GM18507 (cell line): ENCODE data around the gene KLHL15.
"Not testable (repeated sequence)": the region's sequence is repeated elsewhere in the genome, so short reads cannot be mapped to it uniquely, and the experiment has no call there.

Experiments
- DNase-seq: peaks from one replicate; pipeline ENCODE4 v3.0.0; 2011; ENCODE audit warnings: low read depth; ENCODE audit not compliant: insufficient read length; ENCODE audit errors: extremely low spot score
- FAIRE-seq: peaks from 2 replicates; lab custom pipeline; 2011; peaks lifted over from hg19 to GRCh38; lab: Jason Lieb, UNC

KLHL15 gene

GRCh38 chrX:24019448-24019847, 7.5 kb downstream of the KLHL15 start:
- no peak for FAIRE-seq
- no peak for DNase-seq

GRCh38 chrX:24018809-24019208, 8.2 kb downstream of the KLHL15 start:
- DNase-seq (no peak), FAIRE-seq (no peak)

- DNase-seq: no peak
These were observed 9.3 kb downstream of the KLHL15 start for GRCh38 chrX:24017674-24018073.

GRCh38 chrX:24014388-24015018, 12.5 kb downstream of the KLHL15 start:
- FAIRE-seq: peak; percentile 93
- no peak for DNase-seq

More at GRCh38 chrX:24017674-24018073, 9.3 kb downstream of the KLHL15 start:
- no peak for FAIRE-seq

- no peak for FAIRE-seq
- no peak for DNase-seq
These were observed 14.7 kb downstream of the KLHL15 start for GRCh38 chrX:24012266-24012665.

- FAIRE-seq: no peak
- no peak for DNase-seq
These were observed 21.1 kb downstream of the KLHL15 start for GRCh38 chrX:24005867-24006266.

- DNase-seq (no peak), FAIRE-seq (peak; percentile 53)
These were observed 22.0 kb downstream of the KLHL15 start for GRCh38 chrX:24005028-24005427.

GRCh38 chrX:24002792-24003191, 24.2 kb downstream of the KLHL15 start:
- FAIRE-seq: no peak
- DNase-seq: no peak

- DNase-seq (peak; percentile 2), FAIRE-seq (peak; percentile 64)
These were observed 24.8 kb downstream of the KLHL15 start for GRCh38 chrX:24002167-24002566.

GRCh38 chrX:23999671-24000070, 27.3 kb downstream of the KLHL15 start:
- no peak for DNase-seq
- FAIRE-seq: no peak

GRCh38 chrX:23993012-23993633, 33.9 kb downstream of the KLHL15 start:
- FAIRE-seq (no peak), DNase-seq (no peak)

GRCh38 chrX:23992431-23992830, 34.6 kb downstream of the KLHL15 start:
- DNase-seq (no peak), FAIRE-seq (no peak)

GRCh38 chrX:23990455-23990854, 36.5 kb downstream of the KLHL15 start:
- DNase-seq (no peak), FAIRE-seq (no peak)

- FAIRE-seq: no peak
- DNase-seq: no peak
These were observed 37.3 kb downstream of the KLHL15 start for GRCh38 chrX:23989689-23990088.

GRCh38 chrX:23982891-23983290, 44.1 kb downstream of the KLHL15 start:
- DNase-seq (no peak), FAIRE-seq (no peak)

- DNase-seq (no peak), FAIRE-seq (no peak)
These were observed 45.3 kb downstream of the KLHL15 start for GRCh38 chrX:23981711-23982110.

GRCh38 chrX:23981222-23981621, 45.8 kb downstream of the KLHL15 start:
- no peak for FAIRE-seq
- DNase-seq: no peak

GRCh38 chrX:23980011-23980441, 47.0 kb downstream of the KLHL15 start:
- FAIRE-seq (no peak), DNase-seq (no peak)

GRCh38 chrX:23978491-23978890, 48.5 kb downstream of the KLHL15 start:
- DNase-seq (no peak), FAIRE-seq (no peak)

- FAIRE-seq, DNase-seq: not testable (repeated sequence)
These were observed 61.4 kb downstream of the KLHL15 start for GRCh38 chrX:23965630-23966029.

GRCh38 chrX:23964191-23964590, 62.8 kb downstream of the KLHL15 start:
- no peak for DNase-seq
- no peak for FAIRE-seq
